ENCODE results near the gene VPS16.

GRCh38 chr20:2833761-2834160 is 6.8 kb upstream of the VPS16 start:
- TF ChIP-seq CEBPB (IDR thresholded peaks at IDR 0.05; ENCODE audit: low read depth, low read length) (no peak), SMC3 (IDR thresholded peaks at IDR 0.05; ENCODE audit: low read depth, low read length) (no peak), CTCF (conservative IDR thresholded peaks at IDR 0.05; ENCODE audit: low read depth, low read length) (no peak), POLR2A (IDR thresholded peaks at IDR 0.05; ENCODE audit: low read depth, low read length) (no peak)
